Measurements from ENCODE around the gene TNXB. TPM values are rescaled to one million over a fixed set of nuclear protein-coding genes. Genes with fewer than 3 reads are reported as not detected.
A peak's percentile ranks its signal among the peaks of the same experiment; 100 is the strongest.

TNXB gene
- total and polyA plus RNA-seq, 9 donors: 13.3 to 334 (median 146) TPM

- TF ChIP-seq EP300 (IDR thresholded peaks at IDR 0.05): no peak
- no peak for TF ChIP-seq POLR2A (IDR thresholded peaks at IDR 0.05)
- no peak for TF ChIP-seq CTCF (IDR thresholded peaks at IDR 0.05)
- H3K4me3 ChIP-seq: no peak overlapping the region
- H3K9me3 ChIP-seq: no peaks in the 10 kb centered on the region
- DNase-seq: peak in 3 of 5 donors; percentile 52 to 56 (median 52)
- H3K36me3 ChIP-seq: no peaks in the 10 kb centered on the region
- H3K27me3 ChIP-seq: no peaks in the 10 kb centered on the region
- peaks cover 42% of the 10 kb centered on the region for H3K4me1 ChIP-seq (ENCODE audit: insufficient read depth)
- peak overlapping the region in 1 of 2 donors; percentile 82 for H3K27ac ChIP-seq
- intact Hi-C loops (cut with DNase I): loop anchor here in 1 of 4 donors (10.0 kb wide), 1 partner anchor 206 kb away; the partner anchor contains the start of gene ZBTB12
- 23 to 39% (median 33%) methylated on average over 7 of the region's 7 CpGs for WGBS, 3 donors
These were observed 1.5 kb upstream of the TNXB start for GRCh38 chr6:32110632-32111031.

- DNase-seq: no peak
- no peaks in the 10 kb centered on the region for H3K9me3 ChIP-seq
- no peaks in the 10 kb centered on the region for H3K27me3 ChIP-seq
- no peaks in the 10 kb centered on the region for H3K36me3 ChIP-seq
- peak overlapping the region in 1 of 2 donors; percentile 81 for H3K27ac ChIP-seq
- intact Hi-C loops (cut with DNase I): loop anchor here in 1 of 4 donors (10.0 kb wide), 1 partner anchor 205 kb away; the partner anchor contains the start of gene ZBTB12
- WGBS, 3 donors: 37 to 57% (median 39%) methylated on average over 6 of the region's 6 CpGs
- no peak overlapping the region for H3K4me3 ChIP-seq
- TF ChIP-seq POLR2A (IDR thresholded peaks at IDR 0.05) (no peak), EP300 (IDR thresholded peaks at IDR 0.05) (no peak), CTCF (IDR thresholded peaks at IDR 0.05) (no peak)
- peaks cover 44% of the 10 kb centered on the region for H3K4me1 ChIP-seq (ENCODE audit: insufficient read depth)
These were observed 625 bp upstream of the TNXB start for GRCh38 chr6:32109765-32110160.

GRCh38 chr6:32108727-32109113, 418 bp downstream of the TNXB start:
- DNase-seq: no peak
- WGBS, 3 donors: 2 to 11% (median 3%) methylated on average over 6 of the region's 6 CpGs
- TF ChIP-seq CTCF (IDR thresholded peaks at IDR 0.05) (no peak), EP300 (IDR thresholded peaks at IDR 0.05) (no peak), POLR2A (IDR thresholded peaks at IDR 0.05) (no peak)

GRCh38 chr6:32108094-32108627, 977 bp downstream of the TNXB start:
- no peaks in the 10 kb centered on the region for H3K27me3 ChIP-seq
- no peaks in the 10 kb centered on the region for H3K9me3 ChIP-seq
- TF ChIP-seq CTCF (IDR thresholded peaks at IDR 0.05) (no peak), EP300 (IDR thresholded peaks at IDR 0.05) (peak; percentile 84), POLR2A (IDR thresholded peaks at IDR 0.05) (peak; percentile 47)
- peak; percentile 78 to 88 (median 86) for DNase-seq
- no peaks in the 10 kb centered on the region for H3K36me3 ChIP-seq
- 0 to 1% (median 0%) methylated on average over 13 to 15 of the region's 15 CpGs for WGBS, 3 donors
- intact Hi-C loops (cut with DNase I): no loop called here
- H3K4me1 ChIP-seq (ENCODE audit: insufficient read depth): peaks cover 38% of the 10 kb centered on the region
- peak overlapping the region; percentile 78 to 81 for H3K27ac ChIP-seq
- H3K4me3 ChIP-seq: peak overlapping the region; percentile 43

More at GRCh38 chr6:32108727-32109113, 418 bp downstream of the TNXB start:
- Histone ChIP-seq H3K4me3 (peak overlapping the region; percentile 43), H3K9me3 (no peaks in the 10 kb centered on the region), H3K36me3 (no peaks in the 10 kb centered on the region), H3K27me3 (no peaks in the 10 kb centered on the region), H3K27ac (peak overlapping the region; percentile 78 to 81), H3K4me1 (ENCODE audit: insufficient read depth) (peaks cover 43% of the 10 kb centered on the region)
- intact Hi-C loops (cut with DNase I): no loop called here
